NCI-H1105 treated with DMSO at 0.1 percent for 48 hours (cell line): ENCODE data around the gene DENND2D.

Experiments used
- DNase-seq: peaks from one replicate; lab custom pipeline; 2025; lab: John Stamatoyannopoulos, UW

Gene DENND2D

DNA sequence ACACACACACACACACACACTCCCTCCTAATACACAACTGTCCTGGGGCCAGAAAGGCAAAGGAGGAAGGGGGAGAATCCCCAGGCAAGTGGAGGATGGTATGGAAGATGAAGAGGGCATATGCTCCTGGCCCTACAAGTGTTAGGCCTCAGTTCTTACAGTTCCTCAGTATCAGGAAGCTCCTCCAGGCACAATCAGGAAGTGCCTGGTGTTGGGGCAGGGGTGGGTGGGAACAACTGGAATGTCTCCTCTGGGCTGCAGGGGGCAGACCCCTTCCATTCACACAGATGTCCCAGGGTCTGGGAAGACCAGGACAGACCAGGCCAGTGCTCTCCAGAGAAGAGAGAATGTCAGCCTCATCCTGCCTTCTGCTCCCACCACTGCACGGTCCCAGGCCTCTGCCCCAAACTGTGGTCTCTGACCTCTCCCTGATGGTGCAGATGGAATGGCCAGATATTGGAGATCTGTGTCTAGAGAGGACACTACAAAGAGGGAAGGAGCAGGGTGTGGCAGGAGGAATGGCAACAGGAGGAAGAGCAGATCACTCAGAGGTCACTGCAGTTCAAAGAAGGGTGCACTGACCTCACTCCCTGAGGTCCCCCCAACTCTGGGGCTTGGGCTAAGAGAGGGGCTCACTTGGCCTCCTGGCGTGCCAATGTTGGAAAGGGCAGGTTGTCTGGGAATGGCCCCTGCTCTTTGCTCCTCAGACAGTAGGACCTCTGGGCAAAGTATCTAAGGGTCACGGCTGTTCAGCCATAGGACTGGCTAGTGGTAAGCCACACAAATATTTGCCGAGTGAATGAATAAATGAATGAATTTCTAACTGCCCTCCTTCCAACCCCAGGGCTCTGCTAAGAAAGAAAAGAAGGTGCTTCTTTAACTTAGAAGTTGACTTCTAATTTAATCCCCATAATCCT lies 2.5 kb upstream of the DENND2D start:
- no peak for DNase-seq

DNA sequence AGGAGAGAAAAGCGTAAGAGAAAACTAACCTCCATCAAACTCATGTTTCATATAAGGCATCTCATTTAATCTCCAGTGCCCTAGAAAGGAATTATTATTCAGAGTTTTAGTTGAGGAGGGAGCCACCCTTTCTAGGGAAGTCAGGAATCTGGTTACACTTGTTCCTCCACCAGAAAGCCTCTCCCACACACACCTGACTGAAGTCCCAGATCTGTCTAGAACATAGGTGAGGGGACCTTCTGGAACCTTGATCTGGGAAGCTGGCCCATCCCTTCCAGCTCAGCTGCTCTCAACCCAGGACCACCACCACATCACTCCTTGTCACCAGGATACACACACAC lies 1.9 kb upstream of the DENND2D start:
- DNase-seq, result no peak

GRCh38 chr1:111201275-111202090 lies 1.0 kb upstream of the DENND2D start:
- DNase-seq, result no peak

DNA sequence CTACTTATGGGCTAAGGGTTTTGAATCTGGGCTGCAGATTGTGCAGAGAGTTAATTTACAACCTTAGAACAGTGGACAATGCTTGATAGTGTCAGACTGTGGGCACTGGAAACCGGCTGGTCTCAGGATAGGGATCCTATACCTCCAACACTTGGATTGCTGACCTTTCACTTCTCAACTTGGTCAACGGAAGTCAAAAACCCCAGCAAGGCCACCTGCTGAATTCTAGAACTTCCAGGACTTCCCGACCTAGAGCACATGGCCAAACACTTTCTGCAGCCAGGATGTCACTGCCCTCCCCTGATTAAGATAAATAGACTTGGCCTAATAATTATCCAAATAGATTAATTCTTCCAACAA lies 336 bp upstream of the DENND2D start:
- DNase-seq, result no peak

DNA sequence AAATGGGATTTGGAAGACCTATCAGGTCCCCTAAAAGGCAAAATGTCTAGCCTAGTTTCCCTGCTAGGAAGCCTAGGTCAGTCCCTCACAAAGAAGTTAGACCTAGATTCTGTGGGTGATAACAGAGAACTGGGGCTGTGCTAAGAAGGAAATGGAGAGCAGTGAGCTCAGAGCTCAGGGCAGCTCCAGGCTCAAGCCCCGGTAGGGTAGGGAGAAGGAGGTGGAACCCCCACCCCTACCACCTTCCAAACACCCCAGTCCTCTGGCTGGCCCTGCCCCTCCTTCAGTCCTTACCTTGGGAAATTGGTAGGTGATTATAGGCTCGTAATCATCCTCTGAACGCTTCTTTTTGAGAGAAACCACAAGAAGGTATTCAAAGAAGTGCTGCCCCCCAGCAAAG lies 1.1 kb downstream of the DENND2D start:
- no peak for DNase-seq

- no peak for DNase-seq
Measured at GRCh38 chr1:111198836-111199235, 1.6 kb downstream of the DENND2D start.

GRCh38 chr1:111197598-111198284 lies 2.7 kb downstream of the DENND2D start:
- DNase-seq, result no peak

- DNase-seq, result no peak
Measured at GRCh38 chr1:111196213-111196612, 4.2 kb downstream of the DENND2D start.

- DNase-seq, result no peak
Measured at GRCh38 chr1:111195002-111195684, 5.3 kb downstream of the DENND2D start.

GRCh38 chr1:111193712-111194480 lies 6.5 kb downstream of the DENND2D start:
- no peak for DNase-seq

GRCh38 chr1:111192658-111193519 lies 7.6 kb downstream of the DENND2D start:
- DNase-seq, result no peak

- DNase-seq, result no peak
Measured at GRCh38 chr1:111192074-111192473, 8.4 kb downstream of the DENND2D start.

DNA sequence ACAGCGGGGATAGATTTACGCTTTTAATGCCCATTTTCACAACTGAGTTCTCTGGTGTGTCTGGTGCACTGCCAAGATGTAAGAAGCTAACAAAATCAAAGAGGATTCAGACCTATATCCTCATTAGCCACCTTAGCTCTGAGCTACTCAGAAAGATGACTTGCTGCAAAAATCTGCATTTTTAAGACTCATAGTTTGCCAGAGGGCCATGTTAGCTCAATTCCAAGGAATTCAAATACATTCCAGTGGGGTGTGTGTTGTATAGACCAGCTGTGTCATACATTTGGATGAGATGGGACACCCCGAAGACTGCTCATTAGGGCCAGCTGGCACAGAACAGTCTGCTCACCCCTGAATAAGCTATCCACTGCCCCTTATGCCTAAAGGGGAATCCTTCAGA lies 8.9 kb downstream of the DENND2D start:
- DNase-seq, result no peak

- no peak for DNase-seq
Measured at GRCh38 chr1:111190931-111191451, 9.5 kb downstream of the DENND2D start.

GRCh38 chr1:111184663-111185062 lies 15.8 kb downstream of the DENND2D start:
- no peak for DNase-seq

GRCh38 chr1:111183308-111184069 lies 17.0 kb downstream of the DENND2D start:
- no peak for DNase-seq

DNA sequence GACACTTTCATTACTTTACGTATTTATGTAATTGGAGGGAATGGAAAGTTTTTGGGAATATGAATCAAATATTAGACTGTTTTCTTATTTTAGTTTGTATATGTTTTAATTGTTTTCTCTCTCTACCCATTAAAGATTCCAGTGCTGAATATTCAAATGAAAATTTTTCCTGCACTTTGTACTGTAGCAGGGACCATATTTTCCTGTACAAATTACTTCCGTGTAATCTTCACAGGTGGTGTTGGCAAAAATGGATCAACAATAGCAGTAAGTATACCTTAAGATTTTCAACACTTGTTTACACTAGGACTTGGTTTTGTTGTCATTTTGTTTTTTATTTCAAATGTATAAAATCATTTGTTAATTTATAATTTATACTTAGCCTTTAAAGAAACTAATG lies 18.4 kb downstream of the DENND2D start:
- DNase-seq, result no peak

GRCh38 chr1:111179968-111180533 lies 20.4 kb downstream of the DENND2D start:
- no peak for DNase-seq

- no peak for DNase-seq
Measured at GRCh38 chr1:111176678-111177077, 23.8 kb downstream of the DENND2D start.
